H9 (cell line): ENCODE measurements around the gene GPR156. TPM values are rescaled to one million over a fixed set of nuclear protein-coding genes. Genes with fewer than 3 reads are reported as not detected.

ENCODE experiments used
- DNase-seq: peaks from one replicate; pipeline ENCODE4 v3.0.0-alpha.2; 2017
- H2AFZ ChIP-seq: one replicate; pipeline ENCODE4 v1.6.1; 2013; ENCODE audit warnings: mild to moderate bottlenecking, low read length, control low read depth, moderate library complexity
- H2AK5ac ChIP-seq: 2 replicates; pipeline ENCODE4 v1.6.1; 2013; ENCODE audit warnings: low read length, control low read depth, mixed read lengths; ENCODE audit not compliant: insufficient read length
- H2BK120ac ChIP-seq: one replicate; pipeline ENCODE4 v1.6.1; 2013; ENCODE audit warnings: low read depth, mild to moderate bottlenecking, low read length, control low read depth, inconsistent platforms; ENCODE audit not compliant: poor library complexity, severe bottlenecking
- H2BK12ac ChIP-seq: 2 replicates; pipeline ENCODE4 v1.6.1; 2013; ENCODE audit warnings: low read length, control low read depth, mixed read lengths, low read depth; ENCODE audit not compliant: insufficient read length
- H2BK15ac ChIP-seq: 2 replicates; pipeline ENCODE4 v1.6.1; 2013; ENCODE audit warnings: low read depth, low read length, control low read depth
- H2BK20ac ChIP-seq: one replicate; pipeline ENCODE4 v1.6.1; 2013; ENCODE audit warnings: low read depth, mild to moderate bottlenecking, low read length, control low read depth, inconsistent platforms; ENCODE audit not compliant: poor library complexity, severe bottlenecking
- H2BK5ac ChIP-seq: 2 replicates; pipeline ENCODE4 v1.6.1; 2013; ENCODE audit warnings: low read length, control low read depth, mixed read lengths; ENCODE audit not compliant: insufficient read length
- H3K14ac ChIP-seq: 2 replicates; pipeline ENCODE4 v1.6.1; 2013; ENCODE audit warnings: low read length, control low read depth; ENCODE audit not compliant: insufficient read depth
- H3K18ac ChIP-seq: 2 replicates; pipeline ENCODE4 v1.6.1; 2013; ENCODE audit warnings: low read depth, mild to moderate bottlenecking, mixed read lengths, low read length, control low read depth; ENCODE audit not compliant: insufficient read length
- H3K23ac ChIP-seq: 2 replicates; pipeline ENCODE4 v1.6.1; 2013; ENCODE audit warnings: low read length, control low read depth, mixed read lengths, low read depth; ENCODE audit not compliant: insufficient read length
- H3K23me2 ChIP-seq: 2 replicates; pipeline ENCODE4 v1.6.1; 2013; ENCODE audit warnings: low read depth, mild to moderate bottlenecking, mixed read lengths, low read length, control low read depth; ENCODE audit not compliant: insufficient read length, poor library complexity, severe bottlenecking
- H3K27ac ChIP-seq: 2 replicates; pipeline ENCODE4 v1.5.1; 2013; ENCODE audit warnings: low read length, control low read depth, mixed read lengths, low read depth; ENCODE audit not compliant: insufficient read length
- H3K27me3 ChIP-seq: 2 replicates; pipeline ENCODE4 v1.6.1; 2013; ENCODE audit warnings: low read length, control low read depth, inconsistent platforms; ENCODE audit not compliant: insufficient read depth
- H3K4ac ChIP-seq: 2 replicates; pipeline ENCODE4 v1.6.1; 2013; ENCODE audit warnings: low read depth, mild to moderate bottlenecking, control low read depth, inconsistent platforms, low read length, moderate library complexity
- H3K4me1 ChIP-seq: 2 replicates; pipeline ENCODE4 v1.6.1; 2013; ENCODE audit warnings: low read length, control low read depth, inconsistent platforms; ENCODE audit not compliant: insufficient read depth
- H3K4me2 ChIP-seq: 2 replicates; pipeline ENCODE4 v1.6.1; 2013; ENCODE audit warnings: low read length, control low read depth, mixed read lengths; ENCODE audit not compliant: insufficient read length, insufficient read depth
- H3K56ac ChIP-seq: 2 replicates; pipeline ENCODE4 v1.6.1; 2013; ENCODE audit warnings: low read depth, mild to moderate bottlenecking, mixed read lengths, low read length, control low read depth; ENCODE audit not compliant: insufficient read length
- H3K79me1 ChIP-seq: 2 replicates; pipeline ENCODE4 v1.6.1; 2013; ENCODE audit warnings: low read depth, mild to moderate bottlenecking, moderate library complexity, low read length, control low read depth, inconsistent platforms; ENCODE audit not compliant: insufficient read depth, poor library complexity, severe bottlenecking
- H3K79me2 ChIP-seq: 2 replicates; pipeline ENCODE4 v1.6.1; 2013; ENCODE audit warnings: low read length, control low read depth, inconsistent platforms; ENCODE audit not compliant: insufficient read depth
- H3K9ac ChIP-seq: 2 replicates; pipeline ENCODE4 v1.6.1; 2013; ENCODE audit warnings: low read length, control low read depth, mixed read lengths; ENCODE audit not compliant: insufficient read length; ENCODE audit errors: extremely low read depth
- H3K9me3 ChIP-seq: one replicate; pipeline ENCODE4 v1.6.1; 2013; ENCODE audit warnings: low read depth, low read length, inconsistent platforms; ENCODE audit not compliant: control insufficient read depth
- H3T11ph ChIP-seq: one replicate; pipeline ENCODE4 v1.6.1; 2013; ENCODE audit warnings: mild to moderate bottlenecking, low read length, control low read depth, inconsistent platforms
- H4K20me1 ChIP-seq: one replicate; pipeline ENCODE4 v1.6.1; 2013; ENCODE audit not compliant: control insufficient read depth, insufficient read length, insufficient read depth
- H4K5ac ChIP-seq: 2 replicates; pipeline ENCODE4 v1.6.1; 2013; ENCODE audit warnings: low read depth, mild to moderate bottlenecking, mixed read lengths, low read length, control low read depth; ENCODE audit not compliant: insufficient read length
- H4K8ac ChIP-seq: replicated peaks from 2 replicates; pipeline ENCODE4 v1.6.1; 2013; ENCODE audit warnings: low read length, control low read depth, mixed read lengths, low read depth; ENCODE audit not compliant: insufficient read length
- H4K91ac ChIP-seq: 2 replicates; pipeline ENCODE4 v1.6.1; 2013; ENCODE audit warnings: low read depth, mild to moderate bottlenecking, moderate library complexity, mixed read lengths, low read length, control low read depth; ENCODE audit not compliant: insufficient read length
- H3K27ac Mint-ChIP-seq, 3 experiments: 2 replicates in 2 of 3; 3 replicates in 1 of 3; pipeline ENCODE4 v1.8.0; 2020 to 2021; ENCODE audit warnings: mixed read lengths in 3 of 3, mild to moderate bottlenecking in 1 of 3, moderate library complexity in 1 of 3
- H3K27me3 Mint-ChIP-seq: 2 replicates; pipeline ENCODE4 v1.8.0; 2021; ENCODE audit warnings: low read depth, mild to moderate bottlenecking, moderate library complexity, mixed read lengths
- H3K36me3 Mint-ChIP-seq, 3 experiments: 2 replicates in 2 of 3; 3 replicates in 1 of 3; pipeline ENCODE4 v1.8.0; 2020 to 2021; ENCODE audit warnings: low read depth in 3 of 3, mixed read lengths in 3 of 3; ENCODE audit not compliant: insufficient read depth in 1 of 3
- H3K4me1 Mint-ChIP-seq, 2 experiments: 2 replicates each; pipeline ENCODE4 v1.8.0; 2020; ENCODE audit warnings: mixed read lengths in 2 of 2
- H3K4me3 Mint-ChIP-seq, 2 experiments: 2 replicates in 1 of 2; 3 replicates in 1 of 2; pipeline ENCODE4 v1.8.0; 2020 to 2021; ENCODE audit warnings: mild to moderate bottlenecking in 2 of 2, mixed read lengths in 2 of 2, moderate library complexity in 1 of 2
- H3K9me3 Mint-ChIP-seq, 2 experiments: 2 replicates in 1 of 2; 3 replicates in 1 of 2; pipeline ENCODE4 v1.8.0; 2020; ENCODE audit warnings: mild to moderate bottlenecking in 2 of 2, mixed read lengths in 2 of 2, moderate library complexity in 1 of 2
- CTCF ChIP-seq: fragments of 200-600 bp; sonication (generic); conservative IDR thresholded peaks from 3 replicates; pipeline ENCODE4 v1.8.0; 2021; ENCODE audit warnings: antibody characterized with exemption, mild to moderate bottlenecking
- WGBS: extraction: QIAGEN DNeasy Blood & Tissue Kit; methylation state at CpG from one replicate; pipeline ENCODE4 v1.1.7; 2013; ENCODE audit warnings: missing lambda C conversion rate, low lambda C conversion rate, mixed read lengths; ENCODE audit not compliant: insufficient read length; ENCODE audit errors: extremely low coverage; 5-methylcytosine and 5-hydroxymethylcytosine counted together
- total RNA-seq: library from RNA; stranded (reverse); gene quantifications from 2 replicates; pipeline ENCODE4 v1.2.1, GENCODE V29; 2021

GPR156 gene
- total RNA-seq, 1 experiment from 2014 or later: 1.8 TPM

DNA sequence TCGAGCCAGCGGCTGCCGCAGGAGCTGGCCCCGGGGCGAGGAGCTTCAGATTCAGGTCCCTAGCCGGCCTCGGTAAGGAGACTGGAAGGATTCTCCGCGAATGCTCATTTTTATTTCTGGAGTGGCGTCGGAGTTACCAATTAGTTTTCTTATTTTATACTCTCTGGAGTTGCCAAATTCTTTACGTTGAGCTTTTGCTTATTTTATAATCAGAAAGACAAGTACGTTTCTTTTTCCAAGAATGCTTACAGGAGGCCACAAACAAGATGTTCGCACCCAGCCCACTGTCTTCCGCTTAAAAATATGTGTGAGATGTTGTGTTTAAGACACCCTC, 453 bp upstream of the GPR156 start:
- H2BK120ac ChIP-seq: no peak overlapping the region
- H3K79me1 ChIP-seq: no peaks in the 10 kb centered on the region
- no peak overlapping the region for H3K18ac ChIP-seq
- H4K5ac ChIP-seq: no peak overlapping the region
- no peak overlapping the region for H4K91ac ChIP-seq
- no peak for DNase-seq
- H4K20me1 ChIP-seq: no peaks in the 10 kb centered on the region
- peaks cover 6% of the 10 kb centered on the region; the same call in 1 of the 2 replicates for H3K27me3 ChIP-seq
- Mint-ChIP-seq H3K36me3 (no peaks in the 10 kb centered on the region), H3K27me3 (peaks cover 52% of the 10 kb centered on the region), H3K4me1 (peaks cover 11 to 14% of the 10 kb centered on the region in 2 experiments), H3K4me3 (peak overlapping the region; percentile 43 to 59), H3K9me3 (no peaks in the 10 kb centered on the region; a peak in 3 of 5 replicates), H3K27ac (no peak overlapping the region)
- no peaks in the 10 kb centered on the region for H3K4me1 ChIP-seq
- no peak overlapping the region for H3K14ac ChIP-seq
- no peak overlapping the region for H2AK5ac ChIP-seq
- no peaks in the 10 kb centered on the region for H3K23me2 ChIP-seq
- no peak overlapping the region for H3K56ac ChIP-seq
- H3T11ph ChIP-seq: no peak overlapping the region
- no peak overlapping the region for H3K9ac ChIP-seq
- H3K23ac ChIP-seq: no peak overlapping the region
- no CpG with 5 or more reads among the region's 15 CpGs for WGBS
- no peaks in the 10 kb centered on the region for H3K79me2 ChIP-seq
- no peak overlapping the region for H2BK20ac ChIP-seq
- no peaks in the 10 kb centered on the region for H3K9me3 ChIP-seq
- H4K8ac ChIP-seq: no peak overlapping the region
- no peak overlapping the region for H2AFZ ChIP-seq
- no peak overlapping the region for H3K4me2 ChIP-seq
- no peak overlapping the region for H3K4ac ChIP-seq
- H3K27ac ChIP-seq: no peak overlapping the region
- H2BK15ac ChIP-seq: no peak overlapping the region
- no peak for TF ChIP-seq CTCF
- no peak overlapping the region for H2BK5ac ChIP-seq
- H2BK12ac ChIP-seq: no peak overlapping the region
